NOMO-1 treated with dmso at 0.1 percent for 144 hours (cell line): ENCODE data around the gene FBXL2.
"Not testable (repeated sequence)": the region's sequence is repeated elsewhere in the genome, so short reads cannot be mapped to it uniquely, and the experiment has no call there.

ENCODE experiments used
- DNase-seq: peaks from one replicate; lab custom pipeline; 2025; ENCODE audit not compliant: unreplicated experiment; lab: John Stamatoyannopoulos, UW

Gene FBXL2

GRCh38 chr3:33385423-33385822 is 108.2 kb downstream of the FBXL2 start:
- no peak for DNase-seq

GRCh38 chr3:33386631-33387030 is 109.4 kb downstream of the FBXL2 start:
- DNase-seq, result no peak

GRCh38 chr3:33388374-33389100 is 111.3 kb downstream of the FBXL2 start:
- no peak for DNase-seq

- DNase-seq, result no peak
These were observed 112.7 kb downstream of the FBXL2 start for GRCh38 chr3:33389908-33390307.

GRCh38 chr3:33391255-33391995 is 114.2 kb downstream of the FBXL2 start:
- no peak for DNase-seq

GRCh38 chr3:33392144-33392543 is 114.9 kb downstream of the FBXL2 start:
- DNase-seq, result no peak

GRCh38 chr3:33392703-33393125 is 115.5 kb downstream of the FBXL2 start:
- no peak for DNase-seq

GRCh38 chr3:33394403-33395054 is 117.3 kb downstream of the FBXL2 start:
- DNase-seq, result no peak

- DNase-seq, result no peak
These were observed 118.7 kb downstream of the FBXL2 start for GRCh38 chr3:33395900-33396299.

- DNase-seq, result no peak
These were observed 121.2 kb downstream of the FBXL2 start for GRCh38 chr3:33398410-33398809.

GRCh38 chr3:33401781-33402180 is 124.5 kb downstream of the FBXL2 start:
- no peak for DNase-seq

- no peak for DNase-seq
These were observed 125.7 kb downstream of the FBXL2 start for GRCh38 chr3:33402936-33403335.

- no peak for DNase-seq
These were observed 126.5 kb downstream of the FBXL2 start for GRCh38 chr3:33403756-33404155.

- DNase-seq, result not testable (repeated sequence)
These were observed 133.6 kb downstream of the FBXL2 start for GRCh38 chr3:33410816-33411215.

- DNase-seq, result no peak
These were observed 139.9 kb downstream of the FBXL2 start for GRCh38 chr3:33417066-33417673.

- no peak for DNase-seq
These were observed 142.7 kb downstream of the FBXL2 start for GRCh38 chr3:33419948-33420347.

GRCh38 chr3:33420966-33421365 is 143.7 kb downstream of the FBXL2 start:
- no peak for DNase-seq

GRCh38 chr3:33424606-33425452 is 147.6 kb downstream of the FBXL2 start:
- DNase-seq, result no peak

GRCh38 chr3:33425453-33425852 is 148.2 kb downstream of the FBXL2 start:
- DNase-seq, result no peak

GRCh38 chr3:33426068-33426467 is 148.8 kb downstream of the FBXL2 start:
- no peak for DNase-seq
